Posterior cingulate gyrus (tissue), 11 donors: Measurements from ENCODE around the gene GRIK4.

Experiments
- DNase-seq, 10 donors: peaks; one replicate each; pipeline versions ENCODE4 v3.0.0 to v3.0.0-alpha.2; 2020 to 2021; ENCODE audit warnings: mixed read lengths in 3 of 10
- intact Hi-C: fragments of 100-400 bp; cut with DNase I; formaldehyde crosslinking; loops from one replicate; pipeline ENCODE4 v1.15.1; 2023

GRIK4 gene

GRCh38 chr11:121037016-121037415 is 525.5 kb downstream of the GRIK4 start:
- intact Hi-C loops: loop anchor here (10.0 kb wide), 1 partner anchor 78 kb away; no protein-coding TSS in a partner anchor
- no peak for DNase-seq
